Measurements from ENCODE around the gene SDC3. TPM values are rescaled to one million over a fixed set of nuclear protein-coding genes. Genes with fewer than 3 reads are reported as not detected.
"Not testable (repeated sequence)": the region's sequence is repeated elsewhere in the genome, so short reads cannot be mapped to it uniquely, and the experiment has no call there.

Gene SDC3
- total RNA-seq, 1 donor from 2014 or later: 3.3 TPM

GRCh38 chr1:30874176-30874575, 34.4 kb downstream of the SDC3 start:
- ATAC-seq: no peak

- no peak for ATAC-seq
Observed at GRCh38 chr1:30872948-30873263, 35.7 kb downstream of the SDC3 start.

GRCh38 chr1:30872033-30872947, 36.3 kb downstream of the SDC3 start:
- no peak for ATAC-seq

GRCh38 chr1:30871276-30871871, 37.2 kb downstream of the SDC3 start:
- ATAC-seq: no peak

- ATAC-seq: no peak
Observed at GRCh38 chr1:30870656-30871055, 37.9 kb downstream of the SDC3 start.

- ATAC-seq: no peak
Observed at GRCh38 chr1:30870035-30870434, 38.5 kb downstream of the SDC3 start.

- no peak for ATAC-seq
Observed at GRCh38 chr1:30868833-30869435, 39.6 kb downstream of the SDC3 start.

GRCh38 chr1:30868057-30868456, 40.5 kb downstream of the SDC3 start:
- ATAC-seq: not testable (repeated sequence)

- no peak for ATAC-seq
Observed at GRCh38 chr1:30867537-30867936, 41.0 kb downstream of the SDC3 start.

GRCh38 chr1:30866594-30866993, 42.0 kb downstream of the SDC3 start:
- ATAC-seq: no peak

GRCh38 chr1:30864681-30865080, 43.9 kb downstream of the SDC3 start:
- ATAC-seq: no peak

- no peak for ATAC-seq
Observed at GRCh38 chr1:30863858-30864604, 44.5 kb downstream of the SDC3 start.

- no peak for ATAC-seq
Observed at GRCh38 chr1:30860320-30860652, 48.3 kb downstream of the SDC3 start.

- ATAC-seq: no peak
Observed at GRCh38 chr1:30857964-30858363, 50.6 kb downstream of the SDC3 start.

GRCh38 chr1:30857062-30857461, 51.5 kb downstream of the SDC3 start:
- ATAC-seq: no peak

- ATAC-seq: no peak
Observed at GRCh38 chr1:30856260-30856790, 52.2 kb downstream of the SDC3 start.

GRCh38 chr1:30855686-30856259, 52.8 kb downstream of the SDC3 start:
- no peak for ATAC-seq

- ATAC-seq: no peak
Observed at GRCh38 chr1:30853350-30853749, 55.2 kb downstream of the SDC3 start.

- peak; percentile 47 for ATAC-seq
Observed at GRCh38 chr1:30852026-30852425, 56.5 kb downstream of the SDC3 start.

- no peak for ATAC-seq
Observed at GRCh38 chr1:30851286-30851685, 57.3 kb downstream of the SDC3 start.

- ATAC-seq: no peak
Observed at GRCh38 chr1:30850607-30851006, 58.0 kb downstream of the SDC3 start.

- no peak for ATAC-seq
Observed at GRCh38 chr1:30848130-30848529, 60.4 kb downstream of the SDC3 start.

Data from esophagus mucosa (tissue), 1 donor.